NCI-H2196 treated with DMSO at 0.1 percent for 48 hours (cell line): ENCODE data around the gene LRFN4.

Experiments used
- DNase-seq: peaks from one replicate; lab custom pipeline; 2025; ENCODE audit not compliant: unreplicated experiment; lab: John Stamatoyannopoulos, UW

The LRFN4 gene

DNA sequence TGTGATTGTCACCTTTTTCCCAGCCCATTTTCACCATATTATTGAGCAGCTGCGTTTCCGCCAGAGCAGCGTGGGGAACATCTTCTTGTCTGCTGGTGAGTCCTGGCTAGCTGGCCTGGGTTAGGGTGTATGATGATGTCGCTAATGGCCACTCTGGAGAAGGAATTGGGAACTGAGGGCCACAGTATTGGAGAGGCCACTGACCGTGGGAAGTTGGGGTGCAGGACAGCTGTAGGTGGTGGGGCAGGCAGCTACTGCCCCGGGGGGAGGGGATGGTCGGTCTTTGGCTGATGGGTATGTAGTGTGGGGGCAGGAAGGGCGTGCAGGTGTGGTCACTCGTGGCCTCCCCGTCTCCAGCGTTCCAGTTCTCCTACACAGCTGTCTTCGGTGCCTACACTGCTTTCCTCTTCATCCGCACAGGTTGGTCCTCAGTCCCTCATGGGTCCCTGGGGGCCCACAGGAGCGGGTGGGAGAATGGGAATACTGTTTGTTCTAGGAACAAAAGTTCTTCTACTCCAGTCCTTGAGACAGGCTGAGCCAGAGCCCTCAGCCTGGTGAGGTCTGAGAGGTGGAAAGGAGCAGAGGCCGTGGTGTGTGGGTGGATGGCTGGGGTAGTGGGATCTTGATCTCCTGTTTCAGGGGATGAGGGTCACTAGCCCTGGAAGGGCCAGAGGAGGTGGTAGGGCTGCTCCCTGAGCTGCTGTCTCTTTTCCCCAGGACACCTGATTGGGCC, 11.6 kb upstream of the LRFN4 start:
- DNase-seq, result no peak

GRCh38 chr11:66845876-66846212, 11.0 kb upstream of the LRFN4 start:
- DNase-seq, result no peak

DNA sequence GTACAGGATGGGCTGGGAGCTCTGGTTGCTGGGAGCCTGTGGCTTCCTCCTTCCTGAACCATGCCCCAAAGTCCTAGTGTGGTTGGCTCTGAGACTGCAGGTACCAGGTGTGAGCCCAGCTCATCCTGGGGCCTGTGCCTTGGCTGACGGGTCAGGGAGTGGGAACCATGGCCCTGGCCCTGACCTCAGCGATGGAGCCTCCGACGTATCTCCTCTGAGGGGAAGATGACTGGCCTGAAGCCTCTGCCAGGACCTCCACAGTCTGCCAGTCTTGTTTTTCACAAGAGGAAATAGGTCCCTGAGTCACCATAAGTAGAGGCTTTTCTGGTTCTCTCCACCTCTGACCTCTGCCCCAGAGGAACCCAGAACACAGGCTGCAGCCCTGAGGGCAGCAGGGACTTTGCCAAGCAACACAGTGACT, 10.2 kb upstream of the LRFN4 start:
- DNase-seq, result no peak

DNA sequence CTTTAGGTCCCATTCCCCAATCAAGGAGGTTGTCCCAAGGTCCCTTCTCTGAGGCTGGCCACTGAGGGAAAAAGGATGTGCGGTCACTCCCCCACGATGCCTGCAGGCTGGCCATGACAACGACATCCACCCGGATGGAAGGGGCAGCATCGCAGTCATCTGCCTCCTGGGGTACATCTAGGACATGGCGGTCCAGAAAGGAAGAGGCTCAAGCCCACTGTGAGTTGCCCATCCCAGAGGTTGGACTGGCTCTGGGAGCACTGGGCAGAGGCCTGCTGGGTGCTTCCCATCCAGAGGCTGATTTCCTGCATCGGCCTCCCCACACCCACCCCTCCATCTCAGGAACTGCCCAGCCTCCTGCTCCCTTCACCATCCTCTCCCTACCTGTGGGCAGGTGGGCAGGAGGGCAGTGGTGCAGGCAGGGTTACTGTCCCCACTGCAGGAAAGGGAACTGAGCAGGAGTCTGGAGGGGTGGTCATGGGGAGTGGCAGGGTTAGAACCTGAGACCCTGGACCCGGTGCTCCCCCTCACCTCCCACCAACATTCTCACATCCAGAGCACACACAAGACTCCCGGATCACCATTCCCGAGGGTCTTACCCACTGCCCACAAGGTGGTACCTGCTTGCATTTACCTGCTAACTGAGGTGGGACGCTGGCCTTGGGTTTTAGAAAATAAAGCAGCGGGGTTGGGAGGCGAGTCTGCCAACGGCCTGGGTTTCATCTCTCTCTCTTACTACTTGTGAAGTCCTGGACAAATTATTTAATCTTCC, 9.2 kb upstream of the LRFN4 start:
- DNase-seq, result no peak

- DNase-seq, result no peak
Observed at GRCh38 chr11:66848671-66849500, 8.0 kb upstream of the LRFN4 start.

DNA sequence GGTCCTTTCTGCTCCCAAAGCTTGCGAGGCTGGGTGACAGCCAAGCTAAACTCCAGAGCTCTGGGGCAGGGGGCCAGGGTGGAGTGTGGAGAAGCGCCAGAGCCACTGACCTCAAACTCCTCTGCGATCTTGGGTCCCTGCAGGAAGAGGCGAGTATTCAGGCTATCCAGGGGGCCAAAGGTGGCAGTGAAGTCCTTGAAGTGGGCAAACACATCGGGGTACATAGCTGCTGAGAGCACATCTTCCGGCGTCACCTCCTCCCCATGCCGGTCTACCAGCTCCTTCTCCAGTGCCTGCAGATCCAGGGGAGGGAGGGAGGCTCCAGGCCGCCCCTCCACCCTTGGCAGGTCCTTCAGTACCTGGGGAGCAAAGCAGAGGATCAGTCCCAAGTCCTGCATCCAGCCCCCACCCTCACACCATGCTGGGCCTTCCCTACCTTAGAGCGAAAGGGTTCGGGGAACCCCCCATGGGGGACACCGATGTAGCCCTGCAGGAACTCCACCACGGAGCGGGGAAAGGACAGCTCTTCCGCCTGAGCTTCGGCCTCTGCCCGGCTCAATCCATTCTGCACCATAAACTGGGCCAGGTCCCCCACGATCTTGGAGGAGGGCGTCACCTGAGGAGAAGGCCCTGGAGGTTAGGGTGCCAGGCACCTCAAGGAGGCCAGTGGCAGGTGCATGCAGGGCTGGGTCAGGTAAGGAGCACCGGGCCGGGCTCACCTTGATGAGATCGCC, 7.2 kb upstream of the LRFN4 start:
- no peak for DNase-seq

- no peak for DNase-seq
Observed at GRCh38 chr11:66850235-66850587, 6.7 kb upstream of the LRFN4 start.

GRCh38 chr11:66850588-66851238, 6.2 kb upstream of the LRFN4 start:
- DNase-seq, result no peak

DNA sequence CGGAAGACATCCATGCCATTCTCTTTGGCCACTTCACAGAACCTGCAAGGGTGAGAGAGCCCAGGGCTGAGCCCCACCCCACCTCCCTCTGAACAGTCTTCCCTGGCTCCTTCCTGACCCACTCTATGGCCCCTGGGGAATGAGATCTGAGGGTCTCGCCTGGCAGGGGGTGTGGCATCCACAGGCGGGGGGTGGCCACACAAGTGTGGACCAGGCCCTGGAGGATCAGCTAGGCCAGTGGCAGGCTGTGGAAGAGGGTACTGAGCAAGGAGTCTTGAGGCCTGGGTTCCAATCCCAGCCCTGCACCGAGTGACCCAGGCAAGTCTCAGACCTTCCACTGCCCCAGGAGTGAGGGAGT, 5.6 kb upstream of the LRFN4 start:
- DNase-seq, result no peak

DNA sequence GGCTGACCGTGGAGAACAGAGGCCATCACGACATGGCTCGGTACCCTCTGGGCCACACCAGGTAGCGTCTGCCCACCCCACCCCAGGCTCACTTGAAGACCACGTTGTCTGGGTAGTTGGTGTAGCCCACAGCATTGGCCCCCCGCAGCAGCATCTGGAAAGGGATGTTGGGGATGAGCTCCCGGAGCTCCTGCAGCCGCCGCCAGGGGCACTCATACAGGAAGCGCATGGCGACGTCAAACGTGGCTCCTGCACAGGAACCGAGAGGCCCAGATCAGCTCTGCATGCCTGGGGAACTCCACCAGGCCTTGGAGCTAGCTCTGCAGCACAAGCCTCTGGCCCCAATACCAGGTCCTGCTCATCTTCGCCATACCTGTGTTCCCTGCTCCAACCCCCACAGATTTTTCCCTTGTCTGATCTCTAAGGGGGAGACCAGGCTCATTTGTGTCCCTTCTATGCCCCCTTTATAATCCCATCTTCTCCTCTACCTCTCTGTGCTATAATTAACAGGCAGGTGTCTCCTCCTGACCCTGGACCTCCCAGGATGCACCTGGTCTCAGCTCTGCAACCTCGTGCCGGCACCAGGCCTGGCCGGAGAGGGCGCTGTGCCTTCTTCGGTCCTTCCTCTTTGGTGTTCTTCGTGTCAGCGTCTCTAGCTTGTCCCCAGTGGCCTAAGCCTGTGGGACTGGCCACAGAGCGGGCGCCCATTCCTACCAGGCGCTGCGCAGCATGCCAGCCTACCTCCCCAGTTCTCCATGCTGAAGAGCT, 5.0 kb upstream of the LRFN4 start:
- no peak for DNase-seq

GRCh38 chr11:66852466-66853241, 4.2 kb upstream of the LRFN4 start:
- DNase-seq, result no peak

- no peak for DNase-seq
Observed at GRCh38 chr11:66853242-66854229, 3.3 kb upstream of the LRFN4 start.

DNA sequence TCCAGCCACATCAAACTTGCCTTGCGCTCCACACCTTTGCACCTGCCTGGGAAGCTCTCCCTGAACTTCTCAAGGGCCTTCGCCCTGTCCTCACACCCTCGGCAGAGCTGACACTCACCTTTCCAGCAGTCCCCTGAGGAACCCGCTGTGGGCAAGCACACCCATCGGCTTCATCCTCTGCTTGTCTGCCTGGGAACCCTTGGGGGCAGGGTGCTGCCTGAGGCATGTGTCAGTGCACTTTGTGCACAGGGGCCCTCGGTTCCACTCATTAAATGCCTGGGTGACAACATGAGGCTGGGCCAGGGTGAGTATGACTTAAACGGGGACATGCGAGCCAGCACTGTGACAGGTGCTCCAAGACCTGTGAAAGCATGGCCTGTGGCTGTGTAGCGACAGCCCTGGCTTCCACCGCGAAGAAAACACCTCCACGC, 2.6 kb upstream of the LRFN4 start:
- no peak for DNase-seq

GRCh38 chr11:66854729-66855211, 2.1 kb upstream of the LRFN4 start:
- DNase-seq, result no peak

- peak; percentile 85 for DNase-seq
Observed at GRCh38 chr11:66855574-66856495, 1.0 kb upstream of the LRFN4 start.

DNA sequence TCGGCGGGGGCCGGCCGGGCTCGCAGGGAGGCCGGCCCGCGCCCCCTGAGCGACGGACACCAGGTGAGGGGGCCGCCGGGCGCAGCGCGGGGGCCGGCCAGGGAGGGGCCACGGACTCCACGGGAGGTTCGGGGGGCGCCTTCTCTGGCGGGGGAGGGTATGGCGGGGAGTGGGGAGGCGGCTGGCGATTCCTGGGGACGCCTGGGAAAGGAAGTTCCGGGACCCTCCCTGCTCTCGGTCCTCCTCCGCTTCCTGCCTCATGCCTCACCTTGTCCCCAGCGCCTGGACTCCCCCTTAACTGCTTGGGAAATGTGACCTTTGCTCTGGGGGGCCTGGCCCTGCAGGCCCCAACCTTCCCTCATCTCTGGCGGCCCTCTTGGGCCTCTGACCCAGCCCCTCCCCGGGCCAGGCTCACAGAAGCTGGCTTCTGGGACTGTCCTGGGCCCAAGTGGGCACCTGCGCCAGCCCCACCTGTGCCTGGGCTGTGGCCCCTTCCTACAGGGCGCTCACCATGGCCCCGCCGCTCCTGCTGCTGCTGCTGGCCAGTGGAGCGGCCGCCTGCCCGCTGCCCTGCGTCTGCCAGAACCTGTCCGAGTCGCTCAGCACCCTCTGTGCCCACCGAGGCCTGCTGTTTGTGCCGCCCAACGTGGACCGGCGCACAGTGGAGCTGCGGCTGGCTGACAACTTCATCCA, 516 bp downstream of the LRFN4 start:
- DNase-seq, result no peak

- DNase-seq, result no peak
Observed at GRCh38 chr11:66857927-66858185, 992 bp downstream of the LRFN4 start.
